K562 (cell line): ENCODE data around the gene MARS1. TPM values are rescaled to one million over a fixed set of nuclear protein-coding genes. Genes with fewer than 3 reads are reported as not detected.

Experiments used
- CTCFL ChIP-seq: IDR thresholded peaks from 2 replicates; pipeline ENCODE4 v1.6.1; 2011; ENCODE audit warnings: borderline replicate concordance, low read depth, mild to moderate bottlenecking, moderate library complexity, low read length; ENCODE audit not compliant: insufficient read depth, poor library complexity, severe bottlenecking
- L3MBTL2 ChIP-seq: fragments of 450-650 bp; IDR thresholded peaks from 2 replicates; pipeline ENCODE4 v1.6.1; 2016; ENCODE audit warnings: mild to moderate bottlenecking, moderate library complexity
- MAZ ChIP-seq, 2 experiments: fragments of 450-650 bp in 1 of 2; sonication (generic) in 1 of 2; formaldehyde crosslinking; IDR thresholded peaks in 1 of 2; conservative IDR thresholded peaks in 1 of 2; 2 replicates each; pipeline versions ENCODE4 v1.4.0 to v1.5.0; 2020; ENCODE audit warnings: mild to moderate bottlenecking in 1 of 2, missing genetic modification reagents in 1 of 2
- RBBP5 ChIP-seq: fragments of 200-600 bp; sonication (generic); IDR thresholded peaks from 2 replicates; pipeline ENCODE4 v1.6.1; 2012; ENCODE audit warnings: borderline replicate concordance, mild to moderate bottlenecking, low read length, control low read depth, inconsistent platforms; ENCODE audit not compliant: insufficient read depth, poor library complexity, severe bottlenecking
- SIX5 ChIP-seq, 2 experiments: IDR thresholded peaks; 2 replicates each; pipeline ENCODE4 v1.6.1; 2011; ENCODE audit warnings: low read length in 2 of 2, borderline replicate concordance in 1 of 2, low read depth in 1 of 2, mild to moderate bottlenecking in 1 of 2, moderate library complexity in 1 of 2; ENCODE audit not compliant: insufficient read depth in 1 of 2
- SMAD2 ChIP-seq: fragments of 150-350 bp; IDR thresholded peaks from 2 replicates; pipeline ENCODE4 v1.6.1; 2014; ENCODE audit warnings: low read depth, mild to moderate bottlenecking, low read length
- TBL1XR1 ChIP-seq, 2 experiments: IDR thresholded peaks; 2 replicates each; pipeline ENCODE4 v1.6.1; 2012; ENCODE audit warnings: improper control_type of control experiment in 2 of 2, low read length in 2 of 2, mild to moderate bottlenecking in 1 of 2
- YY1 ChIP-seq, 3 experiments: IDR thresholded peaks; 2 replicates each; pipeline ENCODE4 v1.6.1; 2011; ENCODE audit warnings: low read length in 2 of 3, mild to moderate bottlenecking in 2 of 3, moderate library complexity in 2 of 3, borderline replicate concordance in 1 of 3, control low read depth in 1 of 3, low read depth in 1 of 3; ENCODE audit not compliant: insufficient read depth in 3 of 3, insufficient replicate concordance in 2 of 3, control insufficient read depth in 1 of 3, insufficient read length in 1 of 3; ENCODE audit errors: extremely low read depth in 1 of 3
- ZNF197 ChIP-seq: fragments of 200-800 bp; sonication (Bioruptor generic); IDR thresholded peaks from 2 replicates; pipeline ENCODE4 v1.6.1; 2016; ENCODE audit warnings: low read depth, missing genetic modification characterization, missing compliant biosample characterization
- polyA plus RNA-seq, 8 experiments: library from polyadenylated mRNA; depleted of rRNA in 4 of 8; stranded (reverse) in 5 of 8; unstranded in 3 of 8; fragments of >200 nt; fragmentation: Nextera tagmentation in 2 of 8; fragmentation: Illumina TruSeq in 1 of 8; extraction: Ambion mirVana in 2 of 8; extraction: Trizol in 1 of 8; gene quantifications; 2 replicates each; pipeline versions ENCODE4 v1.2.1 to v1.2.3, GENCODE V29; 2011 to 2014; ENCODE audit warnings: inconsistent platforms in 1 of 8, missing spikeins in 1 of 8
- total RNA-seq, 7 experiments: library from RNA; depleted of rRNA in 6 of 7; stranded (reverse); fragments of >200 nt in 6 of 7; fragmentation: Illumina TruSeq in 2 of 7; extraction: Trizol in 2 of 7; gene quantifications; 2 replicates each; pipeline versions ENCODE4 v1.2.1 to v1.2.3, GENCODE V29; 2011 to 2021; ENCODE audit warnings: low replicate concordance in 1 of 7
- TF ChIP-seq, protein P1 (sequence below): sonication (generic); formaldehyde crosslinking; IDR thresholded peaks from 2 replicates; pipeline ENCODE4 v1.9.0; 2022; ENCODE audit warnings: mild to moderate bottlenecking, missing genetic modification reagents
- TF ChIP-seq, protein P2 (sequence below): sonication (generic); formaldehyde crosslinking; IDR thresholded peaks from 2 replicates; pipeline ENCODE4 v1.8.0; 2022; ENCODE audit warnings: mild to moderate bottlenecking, missing genetic modification reagents, borderline replicate concordance
- TF ChIP-seq, protein P3 (sequence below), 2 experiments: fragments of 450-650 bp; IDR thresholded peaks; 2 replicates each; pipeline ENCODE4 v1.6.1; 2018; ENCODE audit warnings: mild to moderate bottlenecking in 2 of 2, low read depth in 1 of 2; ENCODE audit not compliant: partially characterized antibody in 2 of 2

Gene MARS1
- total and polyA plus RNA-seq, 9 of the 15 experiments (the other 6 are each of a cell fraction or from before 2014, with no cell fraction given): 117 to 382 (median 220) TPM

DNA sequence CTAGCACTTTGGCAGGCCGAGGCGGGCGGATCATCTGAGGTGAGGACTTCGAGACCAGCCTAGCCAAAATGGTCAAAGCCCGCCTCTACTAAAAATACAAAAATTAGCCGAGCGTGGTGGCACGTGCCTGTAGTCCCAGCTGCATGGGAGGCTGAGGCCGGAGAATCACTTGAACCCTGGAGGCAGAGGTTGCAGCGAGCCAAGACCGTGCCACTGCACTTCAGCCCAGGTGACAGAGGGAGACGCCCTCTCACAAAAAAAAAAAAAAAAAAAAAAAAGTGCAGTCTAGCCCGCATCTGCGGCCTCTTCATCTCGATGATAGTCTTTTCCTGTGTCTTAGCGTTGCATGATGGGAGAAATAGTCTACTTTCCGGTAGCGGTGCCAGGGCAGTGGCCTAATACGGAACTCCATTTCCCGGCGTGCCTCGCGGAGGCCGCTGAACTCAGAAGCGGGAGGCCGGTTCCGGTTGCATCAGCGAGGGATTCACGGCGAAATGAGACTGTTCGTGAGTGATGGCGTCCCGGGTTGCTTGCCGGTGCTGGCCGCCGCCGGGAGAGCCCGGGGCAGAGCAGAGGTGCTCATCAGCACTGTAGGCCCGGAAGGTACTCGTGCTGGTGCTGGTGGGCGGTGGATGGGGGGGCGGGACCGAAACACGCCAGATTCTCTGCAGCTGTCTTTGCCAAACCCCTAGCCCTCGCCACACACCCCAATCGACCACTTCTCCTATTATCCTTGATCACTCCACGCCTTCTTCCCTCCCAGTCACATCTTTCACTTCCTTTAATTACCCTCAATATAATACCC, at the start of gene MARS1 (continued):
- TF ChIP-seq RBBP5: peak; percentile 87
- TF ChIP-seq SMAD2: no peak
- TF ChIP-seq, protein P1, sequence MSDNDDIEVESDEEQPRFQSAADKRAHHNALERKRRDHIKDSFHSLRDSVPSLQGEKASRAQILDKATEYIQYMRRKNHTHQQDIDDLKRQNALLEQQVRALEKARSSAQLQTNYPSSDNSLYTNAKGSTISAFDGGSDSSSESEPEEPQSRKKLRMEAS: peak; percentile 64
- TF ChIP-seq SIX5 (IDR thresholded peaks at IDR 0.05; ENCODE audit: borderline replicate concordance in 1 of 2, insufficient read depth in 1 of 2, low read depth in 1 of 2, low read length in 2 of 2): peak; percentile 77 to 80; a peak in 3 of 4 replicates
- TF ChIP-seq TBL1XR1 (IDR thresholded peaks at IDR 0.05; ENCODE audit: low read length in 2 of 2): peak in 1 of 2 experiments; percentile 57; a peak in 1 of 4 replicates
- TF ChIP-seq L3MBTL2: peak; percentile 67
- no peak for TF ChIP-seq CTCFL
- peak; percentile 22 to 88 (median 78) for TF ChIP-seq YY1 (IDR thresholded peaks at IDR 0.05; ENCODE audit: borderline replicate concordance in 1 of 3, control insufficient read depth in 1 of 3, extremely low read depth in 1 of 3, insufficient read depth in 3 of 3, insufficient read length in 1 of 3, insufficient replicate concordance in 2 of 3, low read depth in 1 of 3, low read length in 2 of 3)
- peak; percentile 15 to 57; a peak in 2 of 4 replicates for TF ChIP-seq MAZ (CRISPR knock-in tag; conservative IDR thresholded peaks at IDR 0.05 in 1 of 2, IDR thresholded peaks at IDR 0.05 in 1 of 2)
- TF ChIP-seq, protein P2, sequence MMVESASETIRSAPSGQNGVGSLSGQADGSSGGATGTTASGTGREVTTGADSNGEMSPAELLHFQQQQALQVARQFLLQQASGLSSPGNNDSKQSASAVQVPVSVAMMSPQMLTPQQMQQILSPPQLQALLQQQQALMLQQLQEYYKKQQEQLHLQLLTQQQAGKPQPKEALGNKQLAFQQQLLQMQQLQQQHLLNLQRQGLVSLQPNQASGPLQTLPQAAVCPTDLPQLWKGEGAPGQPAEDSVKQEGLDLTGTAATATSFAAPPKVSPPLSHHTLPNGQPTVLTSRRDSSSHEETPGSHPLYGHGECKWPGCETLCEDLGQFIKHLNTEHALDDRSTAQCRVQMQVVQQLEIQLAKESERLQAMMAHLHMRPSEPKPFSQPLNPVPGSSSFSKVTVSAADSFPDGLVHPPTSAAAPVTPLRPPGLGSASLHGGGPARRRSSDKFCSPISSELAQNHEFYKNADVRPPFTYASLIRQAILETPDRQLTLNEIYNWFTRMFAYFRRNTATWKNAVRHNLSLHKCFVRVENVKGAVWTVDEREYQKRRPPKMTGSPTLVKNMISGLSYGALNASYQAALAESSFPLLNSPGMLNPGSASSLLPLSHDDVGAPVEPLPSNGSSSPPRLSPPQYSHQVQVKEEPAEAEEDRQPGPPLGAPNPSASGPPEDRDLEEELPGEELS: peak; percentile 55; the same call in 1 of the 2 replicates
- TF ChIP-seq, protein P3, sequence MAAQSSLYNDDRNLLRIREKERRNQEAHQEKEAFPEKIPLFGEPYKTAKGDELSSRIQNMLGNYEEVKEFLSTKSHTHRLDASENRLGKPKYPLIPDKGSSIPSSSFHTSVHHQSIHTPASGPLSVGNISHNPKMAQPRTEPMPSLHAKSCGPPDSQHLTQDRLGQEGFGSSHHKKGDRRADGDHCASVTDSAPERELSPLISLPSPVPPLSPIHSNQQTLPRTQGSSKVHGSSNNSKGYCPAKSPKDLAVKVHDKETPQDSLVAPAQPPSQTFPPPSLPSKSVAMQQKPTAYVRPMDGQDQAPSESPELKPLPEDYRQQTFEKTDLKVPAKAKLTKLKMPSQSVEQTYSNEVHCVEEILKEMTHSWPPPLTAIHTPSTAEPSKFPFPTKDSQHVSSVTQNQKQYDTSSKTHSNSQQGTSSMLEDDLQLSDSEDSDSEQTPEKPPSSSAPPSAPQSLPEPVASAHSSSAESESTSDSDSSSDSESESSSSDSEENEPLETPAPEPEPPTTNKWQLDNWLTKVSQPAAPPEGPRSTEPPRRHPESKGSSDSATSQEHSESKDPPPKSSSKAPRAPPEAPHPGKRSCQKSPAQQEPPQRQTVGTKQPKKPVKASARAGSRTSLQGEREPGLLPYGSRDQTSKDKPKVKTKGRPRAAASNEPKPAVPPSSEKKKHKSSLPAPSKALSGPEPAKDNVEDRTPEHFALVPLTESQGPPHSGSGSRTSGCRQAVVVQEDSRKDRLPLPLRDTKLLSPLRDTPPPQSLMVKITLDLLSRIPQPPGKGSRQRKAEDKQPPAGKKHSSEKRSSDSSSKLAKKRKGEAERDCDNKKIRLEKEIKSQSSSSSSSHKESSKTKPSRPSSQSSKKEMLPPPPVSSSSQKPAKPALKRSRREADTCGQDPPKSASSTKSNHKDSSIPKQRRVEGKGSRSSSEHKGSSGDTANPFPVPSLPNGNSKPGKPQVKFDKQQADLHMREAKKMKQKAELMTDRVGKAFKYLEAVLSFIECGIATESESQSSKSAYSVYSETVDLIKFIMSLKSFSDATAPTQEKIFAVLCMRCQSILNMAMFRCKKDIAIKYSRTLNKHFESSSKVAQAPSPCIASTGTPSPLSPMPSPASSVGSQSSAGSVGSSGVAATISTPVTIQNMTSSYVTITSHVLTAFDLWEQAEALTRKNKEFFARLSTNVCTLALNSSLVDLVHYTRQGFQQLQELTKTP (IDR thresholded peaks at IDR 0.05; ENCODE audit: low read depth in 1 of 2, partially characterized antibody in 2 of 2): peak in 1 of 2 experiments; percentile 97
- TF ChIP-seq ZNF197 (CRISPR knock-in tag): no peak
